A673 (cell line): ENCODE measurements around the gene SNTA1.

Source experiments
- EZH2 ChIP-seq: fragments of 200-600 bp; sonication (generic); IDR thresholded peaks from 2 replicates; pipeline ENCODE4 v1.6.1; 2017; ENCODE audit warnings: borderline replicate concordance, low read depth, mild to moderate bottlenecking, mixed read lengths, antibody characterized with exemption, low read length; ENCODE audit not compliant: poor library complexity, severe bottlenecking
- TF ChIP-seq, protein P1 (sequence below): fragments of 300-800, 200-600 bp; sonication (generic); conservative IDR thresholded peaks from 2 replicates; pipeline ENCODE4 v1.5.1; 2017; ENCODE audit warnings: low read depth, mild to moderate bottlenecking, antibody characterized with exemption, low read length, moderate library complexity, mixed read lengths

DNA sequence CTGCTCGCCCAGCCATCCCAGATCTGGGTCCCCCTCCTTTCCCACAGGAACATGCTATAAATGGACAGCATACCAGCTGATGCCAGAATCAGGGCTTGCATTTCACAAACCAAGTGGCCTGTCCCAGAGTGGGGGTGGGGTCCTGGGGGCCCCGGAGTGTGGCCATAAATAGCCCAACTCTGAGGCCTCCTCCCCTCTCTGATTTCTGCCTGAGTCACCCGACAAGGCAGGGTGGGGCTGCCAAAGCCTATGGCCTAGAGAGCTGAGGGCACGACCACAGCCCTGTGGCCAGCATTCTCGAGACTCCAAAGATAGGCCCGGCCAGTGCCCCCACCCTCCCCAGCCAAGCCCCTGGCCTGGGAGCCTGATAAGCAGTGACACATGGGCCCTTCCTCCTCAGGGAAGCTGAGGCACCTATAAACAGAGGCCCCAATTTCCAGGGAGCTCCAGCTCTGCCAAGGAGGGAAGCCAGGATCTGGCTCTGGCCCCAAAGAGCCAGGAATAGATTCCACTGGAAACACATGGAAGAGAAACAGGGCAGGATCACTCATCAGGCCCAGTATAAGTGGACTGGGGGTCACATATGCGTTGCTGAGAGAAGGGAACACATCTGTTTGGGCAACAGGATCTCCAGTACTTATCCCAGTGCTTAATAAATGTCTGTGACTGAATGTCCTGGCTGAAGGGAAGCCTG lies 20.3 kb downstream of the SNTA1 start:
- TF ChIP-seq, protein P1, sequence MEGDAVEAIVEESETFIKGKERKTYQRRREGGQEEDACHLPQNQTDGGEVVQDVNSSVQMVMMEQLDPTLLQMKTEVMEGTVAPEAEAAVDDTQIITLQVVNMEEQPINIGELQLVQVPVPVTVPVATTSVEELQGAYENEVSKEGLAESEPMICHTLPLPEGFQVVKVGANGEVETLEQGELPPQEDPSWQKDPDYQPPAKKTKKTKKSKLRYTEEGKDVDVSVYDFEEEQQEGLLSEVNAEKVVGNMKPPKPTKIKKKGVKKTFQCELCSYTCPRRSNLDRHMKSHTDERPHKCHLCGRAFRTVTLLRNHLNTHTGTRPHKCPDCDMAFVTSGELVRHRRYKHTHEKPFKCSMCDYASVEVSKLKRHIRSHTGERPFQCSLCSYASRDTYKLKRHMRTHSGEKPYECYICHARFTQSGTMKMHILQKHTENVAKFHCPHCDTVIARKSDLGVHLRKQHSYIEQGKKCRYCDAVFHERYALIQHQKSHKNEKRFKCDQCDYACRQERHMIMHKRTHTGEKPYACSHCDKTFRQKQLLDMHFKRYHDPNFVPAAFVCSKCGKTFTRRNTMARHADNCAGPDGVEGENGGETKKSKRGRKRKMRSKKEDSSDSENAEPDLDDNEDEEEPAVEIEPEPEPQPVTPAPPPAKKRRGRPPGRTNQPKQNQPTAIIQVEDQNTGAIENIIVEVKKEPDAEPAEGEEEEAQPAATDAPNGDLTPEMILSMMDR: no peak
- no peak for TF ChIP-seq EZH2
